BLaER1 (cell line): ENCODE measurements around the gene UGT1A8.
"Not testable (repeated sequence)": the region's sequence is repeated elsewhere in the genome, so short reads cannot be mapped to it uniquely, and the experiment has no call there.

ENCODE experiments used
- H3K27ac ChIP-seq: shearing (Covaris generic); formaldehyde crosslinking; 2 replicates; pipeline ENCODE4 v1.8.1; 2022
- H3K27me3 ChIP-seq: shearing (Covaris generic); formaldehyde crosslinking; 2 replicates; pipeline ENCODE4 v1.8.1; 2022
- H3K36me3 ChIP-seq: shearing (Covaris generic); formaldehyde crosslinking; 2 replicates; pipeline ENCODE4 v1.8.1; 2022
- H3K4me1 ChIP-seq: shearing (Covaris generic); formaldehyde crosslinking; 2 replicates; pipeline ENCODE4 v1.8.1; 2022
- H3K4me2 ChIP-seq: shearing (Covaris generic); formaldehyde crosslinking; 2 replicates; pipeline ENCODE4 v1.8.1; 2022
- H3K4me3 ChIP-seq: shearing (Covaris generic); formaldehyde crosslinking; 2 replicates; pipeline ENCODE4 v1.8.1; 2022
- H3K9ac ChIP-seq: shearing (Covaris generic); formaldehyde crosslinking; 2 replicates; pipeline ENCODE4 v1.8.1; 2022
- H3K9me3 ChIP-seq: shearing (Covaris generic); formaldehyde crosslinking; 2 replicates; pipeline ENCODE4 v1.8.1; 2022
- H4K20me1 ChIP-seq: shearing (Covaris generic); formaldehyde crosslinking; 2 replicates; pipeline ENCODE4 v1.8.1; 2022
- Cebpa-rat ChIP-seq: shearing (Covaris generic); IDR thresholded peaks from 2 replicates; pipeline ENCODE4 v1.8.1; 2022

The UGT1A8 gene

DNA sequence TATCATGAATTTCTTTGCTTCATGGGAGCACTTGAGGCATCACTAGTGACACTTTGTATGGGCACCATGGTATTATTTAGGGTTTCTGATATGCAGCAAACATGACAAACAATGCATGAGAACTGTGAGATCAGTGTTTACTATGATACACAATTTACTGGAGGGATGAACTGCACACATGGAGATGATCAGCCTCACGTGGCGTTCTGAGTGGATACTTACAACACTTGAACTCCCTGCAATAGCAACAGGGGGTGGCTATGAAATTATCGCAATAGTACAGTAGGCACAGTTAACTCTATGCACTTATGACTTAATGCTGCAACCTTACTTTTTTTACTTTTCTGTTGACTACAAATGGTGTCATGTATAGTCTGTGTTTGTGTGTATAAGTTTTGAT is 18.5 kb upstream of the UGT1A8 start:
- TF ChIP-seq Cebpa-rat: no peak
- Histone ChIP-seq H3K4me2 (no peak overlapping the region), H4K20me1 (no peaks in the 10 kb centered on the region), H3K4me1 (peaks cover under 1% of the 10 kb centered on the region; the same call in 1 of the 2 replicates), H3K36me3 (no peaks in the 10 kb centered on the region), H3K27me3 (no peaks in the 10 kb centered on the region), H3K4me3 (no peak overlapping the region), H3K9me3 (peaks cover 16% of the 10 kb centered on the region), H3K9ac (no peak overlapping the region), H3K27ac (no peak overlapping the region)

DNA sequence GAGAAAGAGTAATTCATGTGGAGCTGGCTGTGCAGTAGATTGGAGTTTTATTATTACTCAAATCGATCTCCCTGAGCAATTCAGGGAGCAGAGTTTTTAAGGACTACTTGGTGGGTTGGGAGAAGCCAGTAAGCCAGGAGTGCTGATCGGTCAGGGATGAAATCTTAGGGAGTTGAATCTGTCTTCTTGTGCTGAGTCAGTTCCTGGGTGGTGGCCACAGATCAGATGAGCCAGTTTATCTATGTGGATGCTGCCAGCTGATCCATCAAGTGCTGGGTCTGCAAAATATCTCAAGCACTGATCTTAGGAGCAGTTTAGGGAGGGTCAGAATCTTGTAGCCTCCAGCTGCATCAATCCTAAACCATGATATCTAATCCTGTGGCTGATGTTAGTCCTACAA is 17.0 kb upstream of the UGT1A8 start:
- no peaks in the 10 kb centered on the region for H4K20me1 ChIP-seq
- H3K9ac ChIP-seq: no peak overlapping the region
- no peak overlapping the region for H3K4me2 ChIP-seq
- no peaks in the 10 kb centered on the region for H3K27me3 ChIP-seq
- H3K36me3 ChIP-seq: no peaks in the 10 kb centered on the region
- TF ChIP-seq Cebpa-rat: no peak
- H3K4me1 ChIP-seq: no peaks in the 10 kb centered on the region
- H3K4me3 ChIP-seq: no peak overlapping the region
- no peak overlapping the region for H3K27ac ChIP-seq
- H3K9me3 ChIP-seq: peaks cover 18% of the 10 kb centered on the region

DNA sequence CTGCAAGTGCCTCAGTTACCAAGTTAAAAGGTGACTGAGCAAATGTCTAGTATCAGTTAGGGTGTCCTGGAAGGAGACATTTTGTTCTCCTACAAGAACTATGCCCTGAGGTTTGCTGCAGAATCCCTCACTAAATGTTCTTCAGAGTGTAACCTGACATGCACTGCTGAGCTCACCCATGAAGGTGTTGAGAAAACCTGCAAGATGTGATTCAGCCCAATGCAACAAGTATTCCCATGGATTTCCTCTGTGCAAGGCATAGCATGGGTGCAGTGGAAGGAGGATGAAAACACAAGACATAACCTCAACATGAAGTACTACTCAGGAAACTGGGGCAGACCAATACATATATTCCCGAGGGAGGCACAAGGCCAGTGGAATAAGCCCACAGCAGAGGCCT is 15.4 kb upstream of the UGT1A8 start:
- no peak overlapping the region for H3K4me2 ChIP-seq
- H3K9ac ChIP-seq: no peak overlapping the region
- peaks cover 18% of the 10 kb centered on the region for H3K9me3 ChIP-seq
- H4K20me1 ChIP-seq: no peaks in the 10 kb centered on the region
- no peak overlapping the region for H3K4me3 ChIP-seq
- H3K36me3 ChIP-seq: no peaks in the 10 kb centered on the region
- no peak overlapping the region for H3K27ac ChIP-seq
- no peaks in the 10 kb centered on the region for H3K27me3 ChIP-seq
- no peaks in the 10 kb centered on the region for H3K4me1 ChIP-seq
- TF ChIP-seq Cebpa-rat: no peak

DNA sequence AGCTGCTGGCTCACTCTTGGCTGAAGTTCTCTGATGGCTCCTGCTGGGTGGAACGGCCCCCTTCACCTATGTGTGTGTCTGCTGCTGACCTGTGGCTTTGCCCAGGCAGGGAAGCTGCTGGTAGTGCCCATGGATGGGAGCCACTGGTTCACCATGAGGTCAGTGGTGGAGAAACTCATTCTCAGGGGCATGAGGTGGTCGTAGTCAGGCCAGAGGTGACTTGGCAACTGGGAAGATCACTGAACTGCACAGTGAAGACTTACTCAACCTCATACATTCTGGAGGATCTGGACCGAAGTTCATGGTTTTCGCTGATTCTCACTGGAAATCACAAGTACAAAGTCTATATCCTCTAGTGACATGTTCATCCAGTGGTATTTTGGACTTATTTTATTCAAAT is 13.9 kb upstream of the UGT1A8 start:
- no peaks in the 10 kb centered on the region for H3K4me1 ChIP-seq
- H3K4me2 ChIP-seq: no peak overlapping the region
- TF ChIP-seq Cebpa-rat: no peak
- no peak overlapping the region for H3K9ac ChIP-seq
- no peaks in the 10 kb centered on the region for H4K20me1 ChIP-seq
- H3K4me3 ChIP-seq: no peak overlapping the region
- H3K36me3 ChIP-seq: no peaks in the 10 kb centered on the region
- no peak overlapping the region for H3K27ac ChIP-seq
- peaks cover 18% of the 10 kb centered on the region for H3K9me3 ChIP-seq
- H3K27me3 ChIP-seq: no peaks in the 10 kb centered on the region

DNA sequence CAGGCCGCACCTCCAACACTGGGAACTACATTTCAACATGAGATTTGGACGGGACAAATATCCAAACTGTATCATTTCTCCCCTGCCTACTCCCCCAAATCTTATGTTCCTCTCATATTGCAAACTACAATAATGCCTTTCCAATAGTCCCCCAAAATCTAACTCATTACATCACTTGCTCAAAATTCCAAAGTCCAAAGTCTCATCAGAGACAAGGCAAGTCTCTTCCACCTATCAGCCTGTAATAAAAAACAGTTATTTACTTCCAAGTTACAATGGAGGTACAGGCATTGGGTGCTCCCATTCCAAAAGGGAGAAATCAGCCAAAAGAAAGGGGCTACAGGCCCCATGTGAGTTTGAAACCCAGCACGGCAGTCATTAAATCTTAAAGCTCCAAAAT is 12.6 kb upstream of the UGT1A8 start:
- no peak for TF ChIP-seq Cebpa-rat
- Histone ChIP-seq H3K9me3 (peaks cover 18% of the 10 kb centered on the region), H3K4me3 (no peak overlapping the region), H3K27me3 (no peaks in the 10 kb centered on the region), H3K9ac (no peak overlapping the region), H4K20me1 (no peaks in the 10 kb centered on the region), H3K4me1 (no peaks in the 10 kb centered on the region), H3K36me3 (no peaks in the 10 kb centered on the region), H3K27ac (no peak overlapping the region), H3K4me2 (no peak overlapping the region)

DNA sequence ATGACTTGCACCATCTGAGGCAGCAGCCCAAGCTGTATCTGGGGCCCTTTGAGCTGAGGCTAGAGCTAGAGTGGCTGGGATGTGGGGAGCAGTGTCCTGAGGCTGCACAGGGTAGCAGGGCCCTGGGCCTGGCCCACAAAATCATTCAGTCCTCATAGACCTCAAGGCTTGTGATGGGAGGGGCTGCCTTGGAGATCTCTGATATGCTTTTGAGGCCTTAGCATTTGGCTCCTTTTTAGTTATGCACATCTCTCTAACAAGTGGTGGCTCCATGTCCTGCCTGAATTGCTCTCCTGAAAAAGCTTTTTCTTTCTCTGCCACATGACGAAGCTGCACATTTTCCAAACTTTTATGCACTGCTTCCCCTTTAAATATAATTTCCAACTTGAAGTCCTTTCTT is 11.8 kb upstream of the UGT1A8 start:
- Histone ChIP-seq H3K27ac (no peak overlapping the region), H3K9ac (no peak overlapping the region), H3K4me2 (no peak overlapping the region), H4K20me1 (no peaks in the 10 kb centered on the region), H3K27me3 (no peaks in the 10 kb centered on the region), H3K9me3 (peaks cover 18% of the 10 kb centered on the region), H3K36me3 (no peaks in the 10 kb centered on the region), H3K4me1 (no peaks in the 10 kb centered on the region), H3K4me3 (no peak overlapping the region)
- TF ChIP-seq Cebpa-rat: no peak

DNA sequence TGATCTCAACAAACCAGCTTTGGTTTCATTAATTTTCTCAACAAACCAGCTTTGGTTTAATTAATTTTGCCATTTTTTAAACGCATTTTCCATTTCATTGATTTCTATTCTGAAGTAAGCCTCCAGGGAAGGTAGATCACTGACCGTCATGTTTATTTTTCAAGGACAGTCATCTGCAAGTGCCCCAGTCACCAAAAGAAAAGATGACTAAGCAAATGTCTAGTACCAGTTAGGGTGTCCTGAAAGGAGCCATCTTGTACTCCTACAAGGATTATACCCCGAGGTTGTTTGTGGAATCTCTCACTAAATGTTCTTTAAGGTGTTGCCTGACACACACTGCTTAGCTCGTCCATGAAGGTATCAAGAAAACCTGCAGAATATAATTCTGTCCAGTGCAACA is 6.1 kb upstream of the UGT1A8 start:
- Histone ChIP-seq H3K4me1 (no peaks in the 10 kb centered on the region), H4K20me1 (no peaks in the 10 kb centered on the region), H3K4me2 (no peak overlapping the region), H3K36me3 (no peaks in the 10 kb centered on the region), H3K9ac (no peak overlapping the region), H3K9me3 (peaks cover 11% of the 10 kb centered on the region), H3K4me3 (no peak overlapping the region), H3K27me3 (no peaks in the 10 kb centered on the region), H3K27ac (no peak overlapping the region)
- no peak for TF ChIP-seq Cebpa-rat

DNA sequence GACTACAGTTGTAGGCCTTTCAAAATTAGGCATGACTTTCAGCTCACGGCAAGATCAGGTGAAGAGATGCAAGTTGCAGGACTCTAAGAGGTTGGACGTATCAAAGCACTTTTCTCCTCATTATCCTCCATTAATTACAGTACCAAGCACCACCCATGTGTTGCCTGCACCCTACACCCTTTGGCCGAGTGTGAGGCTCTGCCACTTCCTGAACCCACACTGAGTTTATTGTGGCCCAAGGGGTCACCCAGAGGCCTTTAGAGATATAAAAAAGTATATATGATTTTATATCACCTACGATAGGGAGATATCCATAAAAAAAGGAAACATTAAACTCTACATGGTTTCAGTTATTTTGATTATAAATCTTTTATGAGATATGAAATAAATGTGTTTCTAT is 2.8 kb downstream of the UGT1A8 start:
- no peaks in the 10 kb centered on the region for H3K9me3 ChIP-seq
- no peak overlapping the region for H3K4me3 ChIP-seq
- no peak overlapping the region for H3K4me2 ChIP-seq
- H3K27me3 ChIP-seq: no peaks in the 10 kb centered on the region
- TF ChIP-seq Cebpa-rat: no peak
- no peaks in the 10 kb centered on the region for H4K20me1 ChIP-seq
- no peaks in the 10 kb centered on the region for H3K36me3 ChIP-seq
- no peak overlapping the region for H3K9ac ChIP-seq
- no peak overlapping the region for H3K27ac ChIP-seq
- H3K4me1 ChIP-seq: no peaks in the 10 kb centered on the region

DNA sequence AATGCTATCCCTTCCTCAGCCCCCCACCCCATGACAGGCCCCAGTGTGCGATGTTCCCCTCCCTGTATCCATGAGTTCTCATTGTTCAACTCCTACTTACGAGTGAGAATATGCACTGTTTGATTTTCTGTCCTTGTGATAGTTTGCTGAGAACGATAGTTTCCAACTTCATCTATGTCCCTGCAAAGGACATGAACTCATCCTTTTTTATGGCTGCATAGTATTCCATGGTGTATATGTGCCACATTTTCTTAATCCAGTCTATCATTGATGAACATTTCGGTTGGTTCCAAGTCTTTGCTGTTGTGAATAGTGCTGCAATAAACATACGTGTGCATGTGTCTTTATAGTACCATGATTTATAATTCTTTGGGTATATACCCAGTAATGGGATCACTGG is 4.4 kb downstream of the UGT1A8 start:
- H3K27ac ChIP-seq, H3K27me3 ChIP-seq, H4K20me1 ChIP-seq, H3K9ac ChIP-seq, H3K9me3 ChIP-seq, H3K4me1 ChIP-seq, H3K36me3 ChIP-seq, H3K4me2 ChIP-seq, H3K4me3 ChIP-seq: not testable (repeated sequence)

DNA sequence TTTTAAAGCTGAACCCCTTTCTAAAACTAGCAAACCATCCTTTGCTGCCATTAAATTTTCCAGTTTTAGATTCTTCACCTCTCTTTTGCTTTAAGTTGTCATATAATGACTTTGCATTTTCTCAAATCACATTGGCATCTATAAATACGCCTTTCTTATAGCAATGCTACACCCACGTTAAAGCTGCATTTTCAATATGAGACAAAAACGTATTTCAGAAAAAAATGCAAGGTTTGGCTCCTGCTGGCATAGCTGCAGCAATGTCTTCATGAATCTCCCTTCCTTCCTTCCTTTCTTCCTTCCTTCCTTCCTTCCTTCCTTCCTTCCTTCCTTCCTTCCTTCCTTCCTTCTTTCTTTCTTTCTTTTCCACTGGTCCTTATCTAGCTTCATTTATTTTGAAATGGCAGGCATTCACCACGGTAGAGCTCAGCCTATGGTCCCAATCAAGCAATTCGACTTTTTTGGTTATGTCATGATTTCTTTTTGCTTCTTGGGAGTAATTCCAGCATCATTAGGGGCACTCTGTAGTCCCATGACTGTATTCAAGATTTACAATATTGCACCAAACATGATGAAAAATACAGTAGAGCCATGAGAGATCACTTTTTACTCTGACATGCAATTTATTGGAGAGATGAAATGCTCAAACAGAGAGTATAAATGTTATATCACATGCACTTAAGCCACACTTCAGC is 10.0 kb downstream of the UGT1A8 start:
- H4K20me1 ChIP-seq: no peaks in the 10 kb centered on the region
- no peaks in the 10 kb centered on the region for H3K4me1 ChIP-seq
- TF ChIP-seq Cebpa-rat: no peak
- no peaks in the 10 kb centered on the region for H3K27me3 ChIP-seq
- H3K36me3 ChIP-seq: no peaks in the 10 kb centered on the region
- no peak overlapping the region for H3K4me2 ChIP-seq
- no peak overlapping the region for H3K4me3 ChIP-seq
- 0 out of 2 replicates have a peak, but pooled peaks cover 9% of the 10 kb centered on the region for H3K9me3 ChIP-seq
- H3K27ac ChIP-seq: no peak overlapping the region
- no peak overlapping the region for H3K9ac ChIP-seq

DNA sequence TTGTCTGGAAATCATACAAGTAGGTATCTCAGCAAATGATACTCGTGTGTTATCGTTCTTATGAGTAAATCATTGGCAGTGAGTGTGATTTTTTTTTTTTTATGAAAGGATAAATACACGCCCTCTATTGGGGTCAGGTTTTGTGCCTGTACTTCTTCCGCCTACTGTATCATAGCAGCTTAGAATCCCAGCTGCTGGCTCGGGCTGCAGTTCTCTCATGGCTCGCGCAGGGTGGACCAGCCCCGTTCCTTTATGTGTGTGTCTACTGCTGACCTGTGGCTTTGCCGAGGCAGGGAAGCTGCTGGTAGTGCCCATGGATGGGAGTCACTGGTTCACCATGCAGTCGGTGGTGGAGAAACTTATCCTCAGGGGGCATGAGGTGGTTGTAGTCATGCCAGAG is 18.9 kb downstream of the UGT1A8 start, which contains the start of gene UGT1A10:
UGT1A10 (plus strand) TSS at position 143 of the 400 bp plus-strand sequence; CDS start at position 218, 75 bp downstream.
- not testable (repeated sequence) for H4K20me1 ChIP-seq, H3K4me3 ChIP-seq, H3K4me1 ChIP-seq, H3K36me3 ChIP-seq, H3K27ac ChIP-seq, H3K4me2 ChIP-seq, H3K9ac ChIP-seq, H3K27me3 ChIP-seq, H3K9me3 ChIP-seq
